ENCODE results near the gene FGF5.

Gene FGF5

DNA sequence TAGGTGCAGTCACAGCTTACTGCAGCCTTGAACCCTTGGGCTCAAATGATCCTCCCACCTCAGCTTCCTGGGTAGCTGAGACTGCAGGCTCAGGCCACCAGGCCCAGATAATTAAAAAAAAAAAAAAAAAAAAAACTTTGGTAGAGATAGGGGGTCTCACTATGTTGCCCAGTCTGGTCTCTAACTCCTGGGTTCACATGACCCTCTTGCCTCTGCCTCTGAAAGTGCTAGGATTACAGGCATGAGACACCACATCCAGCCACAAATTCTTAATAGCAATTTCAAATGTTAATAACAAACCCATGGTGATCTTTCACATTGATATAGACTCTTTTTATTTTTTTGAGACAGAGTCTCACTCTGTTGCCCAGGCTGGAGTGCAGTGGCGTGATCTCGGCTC is 12.3 kb upstream of the FGF5 start:
- Histone ChIP-seq H3K27me3 (ENCODE audit: insufficient read depth, low read depth, severe bottlenecking) (no peaks in the 10 kb centered on the region), H3K36me3 (no peaks in the 10 kb centered on the region), H3K27ac (no peak overlapping the region), H3K9me3 (ENCODE audit: severe bottlenecking) (no peaks in the 10 kb centered on the region), H3K4me3 (ENCODE audit: low read depth, low read length) (no peak overlapping the region)
- no peak for DNase-seq
- no peak for TF ChIP-seq CTCF (IDR thresholded peaks at IDR 0.05; ENCODE audit: low read depth, low read length)

DNA sequence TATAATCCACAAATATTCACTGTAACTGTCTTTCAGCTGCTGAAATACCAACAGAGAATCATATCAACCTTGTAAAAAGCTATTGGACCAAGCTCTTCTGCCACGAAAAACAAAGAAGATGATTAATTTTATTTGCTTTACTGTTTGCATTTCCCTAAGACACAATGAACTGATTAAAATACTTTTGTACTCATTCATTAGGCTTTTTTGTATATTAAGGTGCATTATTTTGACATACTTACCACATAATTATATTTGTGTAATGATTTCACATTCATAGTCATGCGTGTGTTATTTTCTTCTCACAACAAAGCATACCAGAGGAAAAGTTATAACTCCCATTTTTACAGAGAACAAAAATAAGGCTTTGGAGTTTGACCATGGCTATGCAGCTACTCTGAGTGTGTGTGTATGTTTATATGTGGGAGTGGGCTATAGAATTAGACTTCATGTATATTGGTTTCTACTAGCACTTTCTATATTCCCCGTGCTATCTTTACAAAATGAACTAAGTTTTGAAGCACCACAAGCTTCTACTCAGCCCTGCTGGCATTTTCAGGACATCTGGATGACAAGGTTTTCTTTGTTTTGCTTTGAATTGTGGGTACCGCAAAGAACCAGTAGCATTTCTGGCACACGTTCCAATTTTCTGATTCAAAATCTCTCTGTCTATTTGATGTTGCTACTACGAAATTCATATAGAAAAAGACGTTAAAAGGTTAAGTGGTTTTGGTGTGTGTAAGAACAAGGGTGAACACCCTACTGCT is 11.0 kb upstream of the FGF5 start:
- no peak overlapping the region for H3K4me3 ChIP-seq (ENCODE audit: low read depth, low read length)
- H3K27me3 ChIP-seq (ENCODE audit: insufficient read depth, low read depth, severe bottlenecking) = no peaks in the 10 kb centered on the region
- no peaks in the 10 kb centered on the region for H3K9me3 ChIP-seq (ENCODE audit: severe bottlenecking)
- DNase-seq = no peak
- TF ChIP-seq CTCF (IDR thresholded peaks at IDR 0.05; ENCODE audit: low read depth, low read length) = no peak
- H3K36me3 ChIP-seq = no peaks in the 10 kb centered on the region
- H3K27ac ChIP-seq = no peak overlapping the region

DNA sequence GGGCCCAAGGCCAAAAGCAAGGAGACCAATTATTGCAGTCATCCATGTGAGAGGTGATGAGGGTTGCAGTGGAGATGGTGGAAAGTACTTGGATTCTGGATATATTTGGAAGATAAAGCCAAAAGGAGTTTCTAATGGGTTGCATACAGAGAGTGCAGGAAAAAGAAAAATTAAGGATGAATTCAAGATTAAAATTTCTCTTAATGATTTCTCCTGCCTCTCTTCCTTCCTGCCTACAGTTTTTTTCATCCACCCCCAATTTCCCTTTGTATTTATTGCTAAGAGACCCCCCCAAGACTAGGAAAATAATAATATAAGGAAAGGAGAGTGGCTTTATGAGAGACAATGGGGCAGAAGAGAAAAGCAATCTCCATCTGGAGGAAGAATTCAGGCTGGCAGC is 8.6 kb upstream of the FGF5 start:
- no peaks in the 10 kb centered on the region for H3K9me3 ChIP-seq (ENCODE audit: severe bottlenecking)
- no peak overlapping the region for H3K27ac ChIP-seq
- TF ChIP-seq CTCF (IDR thresholded peaks at IDR 0.05; ENCODE audit: low read depth, low read length) = no peak
- H3K4me3 ChIP-seq (ENCODE audit: low read depth, low read length) = no peak overlapping the region
- no peak for DNase-seq
- H3K27me3 ChIP-seq (ENCODE audit: insufficient read depth, low read depth, severe bottlenecking) = no peaks in the 10 kb centered on the region
- H3K36me3 ChIP-seq = no peaks in the 10 kb centered on the region

- no peak for TF ChIP-seq CTCF (IDR thresholded peaks at IDR 0.05; ENCODE audit: low read depth, low read length)
- Histone ChIP-seq H3K36me3 (no peaks in the 10 kb centered on the region), H3K9me3 (ENCODE audit: severe bottlenecking) (no peaks in the 10 kb centered on the region), H3K27me3 (ENCODE audit: insufficient read depth, low read depth, severe bottlenecking) (no peaks in the 10 kb centered on the region), H3K4me3 (ENCODE audit: low read depth, low read length) (no peak overlapping the region), H3K27ac (no peak overlapping the region)
- no peak for DNase-seq
Measured at GRCh38 chr4:80259012-80259411, 7.5 kb upstream of the FGF5 start.

- no peaks in the 10 kb centered on the region for H3K9me3 ChIP-seq (ENCODE audit: severe bottlenecking)
- H3K27me3 ChIP-seq (ENCODE audit: insufficient read depth, low read depth, severe bottlenecking) = peaks cover 1% of the 10 kb centered on the region
- no peak for TF ChIP-seq CTCF (IDR thresholded peaks at IDR 0.05; ENCODE audit: low read depth, low read length)
- no peak overlapping the region for H3K27ac ChIP-seq
- H3K36me3 ChIP-seq = no peaks in the 10 kb centered on the region
- no peak overlapping the region for H3K4me3 ChIP-seq (ENCODE audit: low read depth, low read length)
- no peak for DNase-seq
Measured at GRCh38 chr4:80259817-80260216, 6.6 kb upstream of the FGF5 start.

Data from WERI-Rb-1 (cell line).